ENCODE data around the gene RWDD2A. TPM values are rescaled to one million over a fixed set of nuclear protein-coding genes. Genes with fewer than 3 reads are reported as not detected.

RWDD2A gene
- total RNA-seq, 2 experiments from 2014 or later = 2.8 to 3.0 TPM

DNA sequence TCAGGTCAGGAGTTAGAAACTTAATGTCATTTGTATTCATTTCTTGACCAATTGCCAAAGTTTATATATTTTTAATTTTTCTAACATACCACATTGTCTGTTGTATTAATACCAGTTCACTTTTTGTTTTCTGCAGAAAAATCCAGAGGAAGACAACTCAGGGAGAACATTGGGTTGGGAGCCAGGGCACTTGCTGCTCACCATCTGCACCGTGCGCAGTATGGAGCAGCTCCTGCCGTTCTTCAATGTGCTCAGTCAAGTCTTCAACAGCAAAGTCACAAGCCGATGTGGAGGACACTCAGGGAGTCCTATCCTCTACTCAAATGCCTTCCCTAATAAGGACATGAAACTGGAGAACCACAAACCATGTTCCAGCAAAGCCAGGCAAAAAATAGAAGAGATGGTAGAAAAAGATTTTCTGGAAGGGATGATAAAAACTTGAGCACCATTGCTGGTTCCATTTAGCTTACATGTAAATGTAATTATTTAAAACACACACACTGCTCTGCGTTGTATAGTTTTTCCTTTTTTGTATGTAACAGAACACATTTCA is 25.4 kb upstream of the RWDD2A start:
- no peak for DNase-seq
- ChIA-PET POLR2A (no interaction called here), CTCF (interaction anchor here (0.9 kb wide), 1 partner anchor 15 kb away, joined by 3 read pairs; no protein-coding TSS in a partner anchor)
- Mint-ChIP-seq H3K36me3 (ENCODE audit: low read depth) (peaks cover 98% of the 10 kb centered on the region), H3K4me3 (no peak overlapping the region), H3K27me3 (no peaks in the 10 kb centered on the region), H3K9me3 (no peaks in the 10 kb centered on the region), H3K27ac (no peak overlapping the region), H3K4me1 (ENCODE audit: low read depth) (peaks cover 3% of the 10 kb centered on the region)
- Histone ChIP-seq H3K4me3 (ENCODE audit: low read length) (no peak overlapping the region), H3K27me3 (ENCODE audit: control insufficient read depth in 1 of 2, insufficient read depth in 2 of 2, low read length in 2 of 2) (no peaks in the 10 kb centered on the region), H3K36me3 (ENCODE audit: insufficient read depth, low read length) (peaks cover 85% of the 10 kb centered on the region), H3K27ac (ENCODE audit: low read depth in 1 of 2, low read length in 2 of 2) (no peak overlapping the region), H3K9me3 (ENCODE audit: control insufficient read depth in 1 of 2, insufficient read depth in 1 of 2, low read length in 2 of 2) (no peaks in the 10 kb centered on the region), H3K4me1 (ENCODE audit: insufficient read depth, low read length) (no peaks in the 10 kb centered on the region)
- no peak for ATAC-seq (ENCODE audit: poor library complexity)
- TF ChIP-seq, protein P1, sequence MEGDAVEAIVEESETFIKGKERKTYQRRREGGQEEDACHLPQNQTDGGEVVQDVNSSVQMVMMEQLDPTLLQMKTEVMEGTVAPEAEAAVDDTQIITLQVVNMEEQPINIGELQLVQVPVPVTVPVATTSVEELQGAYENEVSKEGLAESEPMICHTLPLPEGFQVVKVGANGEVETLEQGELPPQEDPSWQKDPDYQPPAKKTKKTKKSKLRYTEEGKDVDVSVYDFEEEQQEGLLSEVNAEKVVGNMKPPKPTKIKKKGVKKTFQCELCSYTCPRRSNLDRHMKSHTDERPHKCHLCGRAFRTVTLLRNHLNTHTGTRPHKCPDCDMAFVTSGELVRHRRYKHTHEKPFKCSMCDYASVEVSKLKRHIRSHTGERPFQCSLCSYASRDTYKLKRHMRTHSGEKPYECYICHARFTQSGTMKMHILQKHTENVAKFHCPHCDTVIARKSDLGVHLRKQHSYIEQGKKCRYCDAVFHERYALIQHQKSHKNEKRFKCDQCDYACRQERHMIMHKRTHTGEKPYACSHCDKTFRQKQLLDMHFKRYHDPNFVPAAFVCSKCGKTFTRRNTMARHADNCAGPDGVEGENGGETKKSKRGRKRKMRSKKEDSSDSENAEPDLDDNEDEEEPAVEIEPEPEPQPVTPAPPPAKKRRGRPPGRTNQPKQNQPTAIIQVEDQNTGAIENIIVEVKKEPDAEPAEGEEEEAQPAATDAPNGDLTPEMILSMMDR (IDR thresholded peaks at IDR 0.05) = no peak
- intact Hi-C loops (cut with DNase I, micrococcal nuclease) = no loop called here

DNA sequence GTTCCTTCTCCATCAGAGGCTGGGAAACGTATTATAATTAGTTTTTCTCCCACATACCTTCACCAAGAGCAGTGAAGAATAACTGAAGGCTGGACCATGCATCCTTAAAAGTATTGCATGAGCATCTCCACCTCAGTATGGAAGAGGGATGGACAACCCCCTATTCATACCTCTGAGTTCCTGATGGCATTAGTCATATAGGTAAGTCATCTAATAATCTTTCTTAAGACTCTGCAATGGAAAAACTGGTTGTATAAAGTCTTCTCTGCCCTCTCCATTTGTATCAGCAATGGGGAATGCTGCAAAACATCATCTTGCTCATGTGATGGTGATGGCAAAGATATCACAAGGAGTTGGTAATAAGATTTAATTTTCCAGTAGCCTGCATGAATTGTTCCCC is 24.6 kb upstream of the RWDD2A start:
- Mint-ChIP-seq H3K4me1 (ENCODE audit: low read depth) (peaks cover 3% of the 10 kb centered on the region), H3K9me3 (no peaks in the 10 kb centered on the region), H3K4me3 (no peak overlapping the region), H3K36me3 (ENCODE audit: low read depth) (peaks cover 98% of the 10 kb centered on the region), H3K27ac (no peak overlapping the region), H3K27me3 (no peaks in the 10 kb centered on the region)
- Histone ChIP-seq H3K4me1 (ENCODE audit: insufficient read depth, low read length) (no peaks in the 10 kb centered on the region), H3K4me3 (ENCODE audit: low read length) (no peak overlapping the region), H3K36me3 (ENCODE audit: insufficient read depth, low read length) (peaks cover 86% of the 10 kb centered on the region), H3K9me3 (ENCODE audit: control insufficient read depth in 1 of 2, insufficient read depth in 1 of 2, low read length in 2 of 2) (no peaks in the 10 kb centered on the region), H3K27ac (ENCODE audit: low read depth in 1 of 2, low read length in 2 of 2) (no peak overlapping the region), H3K27me3 (ENCODE audit: control insufficient read depth in 1 of 2, insufficient read depth in 2 of 2, low read length in 2 of 2) (no peaks in the 10 kb centered on the region)
- ChIA-PET POLR2A (no interaction called here), CTCF (no interaction called here)
- TF ChIP-seq, protein P1 (IDR thresholded peaks at IDR 0.05) = no peak
- intact Hi-C loops (cut with DNase I, micrococcal nuclease) = no loop called here
- no peak for DNase-seq
- ATAC-seq (ENCODE audit: poor library complexity) = no peak

DNA sequence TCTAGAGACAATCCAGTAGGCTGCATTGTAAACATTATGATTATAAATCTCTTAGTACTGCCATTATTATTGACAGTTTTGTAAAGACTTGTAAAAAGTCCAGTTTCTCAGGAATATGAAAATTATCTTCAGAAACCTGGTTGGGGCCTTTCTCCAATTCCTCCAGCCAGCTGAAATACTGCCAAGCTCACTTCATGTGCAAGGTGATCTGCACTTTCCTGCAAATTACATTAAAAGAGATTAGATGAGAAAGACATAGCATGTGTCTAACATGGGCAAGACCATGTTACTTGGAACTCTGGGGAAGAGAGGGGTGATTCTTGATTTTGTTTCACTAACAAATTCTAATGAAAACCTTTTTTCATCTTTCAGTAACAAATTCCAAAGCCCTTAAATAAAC is 24.1 kb upstream of the RWDD2A start:
- peaks cover 96% of the 10 kb centered on the region for H3K36me3 Mint-ChIP-seq (ENCODE audit: low read depth)
- Histone ChIP-seq H3K4me3 (ENCODE audit: low read length) (no peak overlapping the region), H3K4me1 (ENCODE audit: insufficient read depth, low read length) (no peaks in the 10 kb centered on the region), H3K36me3 (ENCODE audit: insufficient read depth, low read length) (peaks cover 86% of the 10 kb centered on the region), H3K9me3 (ENCODE audit: control insufficient read depth in 1 of 2, insufficient read depth in 1 of 2, low read length in 2 of 2) (no peaks in the 10 kb centered on the region), H3K27ac (ENCODE audit: low read depth in 1 of 2, low read length in 2 of 2) (no peak overlapping the region), H3K27me3 (ENCODE audit: control insufficient read depth in 1 of 2, insufficient read depth in 2 of 2, low read length in 2 of 2) (no peaks in the 10 kb centered on the region)
- intact Hi-C loops (cut with DNase I, micrococcal nuclease) = no loop called here
- no peak for ATAC-seq (ENCODE audit: poor library complexity)
- TF ChIP-seq, protein P1 (IDR thresholded peaks at IDR 0.05) = no peak
- no peaks in the 10 kb centered on the region for H3K9me3 Mint-ChIP-seq
- peaks cover 3% of the 10 kb centered on the region for H3K4me1 Mint-ChIP-seq (ENCODE audit: low read depth)
- no peak overlapping the region for H3K27ac Mint-ChIP-seq
- ChIA-PET POLR2A (interaction anchor here (0.5 kb wide), 1 partner anchor 87 kb away, joined by 4 read pairs; no protein-coding TSS in a partner anchor), CTCF (no interaction called here)
- H3K4me3 Mint-ChIP-seq = no peak overlapping the region
- no peaks in the 10 kb centered on the region for H3K27me3 Mint-ChIP-seq
- no peak for DNase-seq
